Endothelial cell of umbilical vein (primary cell): Measurements from ENCODE around the gene ASIC4.

Experiments used
- CTCF ChIP-seq, 2 donors: IDR thresholded peaks; 1 replicate in 1 of 2; 2 replicates in 1 of 2; pipeline ENCODE4 v1.5.1; 2011; ENCODE audit warnings: low read length in 2 of 2, mild to moderate bottlenecking in 2 of 2, moderate library complexity in 2 of 2, control low read depth in 1 of 2, inconsistent platforms in 1 of 2, low read depth in 1 of 2; ENCODE audit not compliant: insufficient read depth in 1 of 2; ENCODE audit errors: extremely low read depth in 1 of 2
- EZH2 ChIP-seq: IDR thresholded peaks from 2 replicates; pipeline ENCODE4 v1.6.1; 2012; ENCODE audit warnings: borderline replicate concordance, low read depth, mild to moderate bottlenecking, moderate library complexity, low read length, inconsistent platforms; ENCODE audit not compliant: severe bottlenecking
- GATA2 ChIP-seq: IDR thresholded peaks from 2 replicates; pipeline ENCODE4 v1.7.0; 2011; ENCODE audit warnings: low read depth, mild to moderate bottlenecking, moderate library complexity, mixed read lengths, low read length; ENCODE audit not compliant: insufficient read length, insufficient read depth
- JUN ChIP-seq: IDR thresholded peaks from 2 replicates; pipeline ENCODE4 v1.6.1; 2011; ENCODE audit warnings: borderline replicate concordance, low read depth; ENCODE audit not compliant: insufficient read length, insufficient read depth
- MAX ChIP-seq: IDR thresholded peaks from 2 replicates; pipeline ENCODE4 v1.6.1; 2011; ENCODE audit not compliant: insufficient read depth, insufficient read length
- MYC ChIP-seq: IDR thresholded peaks from one replicate; pipeline ENCODE4 v1.6.1; 2011; ENCODE audit warnings: mild to moderate bottlenecking, low read depth, low read length
- POLR2A ChIP-seq: IDR thresholded peaks from 2 replicates; pipeline ENCODE4 v1.6.1; 2012; ENCODE audit warnings: low read depth, mild to moderate bottlenecking, control low read depth, low read length
- POLR2AphosphoS5 ChIP-seq: IDR thresholded peaks from 2 replicates; pipeline ENCODE4 v1.6.1; 2012; ENCODE audit warnings: low read depth, mild to moderate bottlenecking, control low read depth, low read length, moderate library complexity; ENCODE audit not compliant: insufficient read depth

GRCh38 chr2:219488844-219489194, 25.5 kb upstream of the ASIC4 start:
- TF ChIP-seq POLR2A = no peak
- no peak for TF ChIP-seq POLR2AphosphoS5
- no peak for TF ChIP-seq CTCF (IDR thresholded peaks at IDR 0.05; ENCODE audit: extremely low read depth in 1 of 2, insufficient read depth in 1 of 2, low read depth in 1 of 2, low read length in 2 of 2)
- no peak for TF ChIP-seq EZH2
- no peak for TF ChIP-seq MYC
- TF ChIP-seq MAX = no peak
- TF ChIP-seq JUN = no peak
- TF ChIP-seq GATA2 = no peak
